ENCODE results near the gene UVRAG.

Gene UVRAG

GRCh38 chr11:76134239-76134638 is 319.2 kb downstream of the UVRAG start:
- H3K4me3 ChIP-seq (ENCODE audit: low read depth, low read length) = no peak overlapping the region
- TF ChIP-seq CTCF (IDR thresholded peaks at IDR 0.05; ENCODE audit: borderline replicate concordance, insufficient read depth, low read depth, low read length) = no peak

GRCh38 chr11:76135491-76135890 is 320.5 kb downstream of the UVRAG start:
- no peak overlapping the region for H3K4me3 ChIP-seq (ENCODE audit: low read depth, low read length)
- TF ChIP-seq CTCF (IDR thresholded peaks at IDR 0.05; ENCODE audit: borderline replicate concordance, insufficient read depth, low read depth, low read length) = no peak

- H3K4me3 ChIP-seq (ENCODE audit: low read depth, low read length) = no peak overlapping the region
- no peak for TF ChIP-seq CTCF (IDR thresholded peaks at IDR 0.05; ENCODE audit: borderline replicate concordance, insufficient read depth, low read depth, low read length)
Observed at GRCh38 chr11:76139314-76139713, 324.3 kb downstream of the UVRAG start.

GRCh38 chr11:76140912-76141574 is 326.0 kb downstream of the UVRAG start:
- no peak overlapping the region for H3K4me3 ChIP-seq (ENCODE audit: low read depth, low read length)
- no peak for TF ChIP-seq CTCF (IDR thresholded peaks at IDR 0.05; ENCODE audit: borderline replicate concordance, insufficient read depth, low read depth, low read length)

GRCh38 chr11:76141901-76142588 is 327.0 kb downstream of the UVRAG start:
- H3K4me3 ChIP-seq (ENCODE audit: low read depth, low read length) = no peak overlapping the region
- TF ChIP-seq CTCF (IDR thresholded peaks at IDR 0.05; ENCODE audit: borderline replicate concordance, insufficient read depth, low read depth, low read length) = no peak

GRCh38 chr11:76143274-76143673 is 328.3 kb downstream of the UVRAG start:
- no peak overlapping the region for H3K4me3 ChIP-seq (ENCODE audit: low read depth, low read length)
- no peak for TF ChIP-seq CTCF (IDR thresholded peaks at IDR 0.05; ENCODE audit: borderline replicate concordance, insufficient read depth, low read depth, low read length)

All from GM12875 (cell line).